GM12878 (cell line): ENCODE results near the gene SGPP2. TPM values are rescaled to one million over a fixed set of nuclear protein-coding genes. Genes with fewer than 3 reads are reported as not detected.

Source experiments
- ATAC-seq: fragments of 200-7000 bp; cut with Tn5 transposase; 3 replicates; pipeline ENCODE4 v1.9.1; 2020; ENCODE audit warnings: mild to moderate bottlenecking, moderate library complexity
- BruUV-seq: library from RNA; stranded (reverse); fragments of 400-500 nt; replicated peaks from 2 replicates; lab custom pipeline; 2021; lab: Mats Ljungman, UMichigan
- CTCF ChIA-PET: fragments of 300-600 bp; sonication (Branson Sonifier 250); formaldehyde crosslinking; extraction: SDS; loops from one replicate; lab custom pipeline; 2021; ENCODE audit warnings: inconsistent platforms; lab: Yijun Ruan, JAX
- POLR2A ChIA-PET: fragments of 350-600 bp; formaldehyde crosslinking; extraction: SDS; loops from one replicate; lab custom pipeline; 2021; ENCODE audit warnings: inconsistent platforms; lab: Charles Lee
- RAD21 ChIA-PET: fragments of 300-600 bp; sonication (Branson Sonifier 250); formaldehyde crosslinking; loops from one replicate; lab custom pipeline; 2023; ENCODE audit warnings: antibody characterized with exemption; ENCODE audit not compliant: unreplicated experiment; lab: Charles Lee
- SMC1A ChIA-PET: fragments of 300-600 bp; sonication (Branson Sonifier 250); formaldehyde crosslinking; loops from one replicate; lab custom pipeline; 2023; ENCODE audit not compliant: unreplicated experiment, uncharacterized antibody; lab: Charles Lee
- DNase-seq: peaks from one replicate; pipeline ENCODE4 v3.0.0-alpha.2; 2011; ENCODE audit warnings: low read depth, low spot score
- FAIRE-seq: peaks from 3 replicates; lab custom pipeline; 2011; peaks lifted over from hg19 to GRCh38; lab: Jason Lieb, UNC
- H2AFZ ChIP-seq: 2 replicates; pipeline ENCODE4 v1.6.0; 2011; ENCODE audit warnings: low read depth, low read length, control low read depth; ENCODE audit not compliant: control insufficient read depth
- H3K27ac ChIP-seq: 2 replicates; pipeline ENCODE4 v1.5.1; 2011; ENCODE audit warnings: control low read depth; ENCODE audit not compliant: control insufficient read depth, insufficient read depth
- H3K27me3 ChIP-seq, 2 experiments: replicated peaks in 1 of 2; 2 replicates each; pipeline versions ENCODE4 v1.6.0 to v1.6.1; 2011; ENCODE audit warnings: low read length in 1 of 2; ENCODE audit not compliant: control insufficient read depth in 2 of 2, insufficient read depth in 2 of 2
- H3K36me3 ChIP-seq, 2 experiments: 2 replicates each; pipeline ENCODE4 v1.5.1; 2011; ENCODE audit warnings: low read length in 1 of 2; ENCODE audit not compliant: control insufficient read depth in 2 of 2, insufficient read depth in 2 of 2
- H3K4me1 ChIP-seq: 2 replicates; pipeline ENCODE4 v1.6.1; 2011; ENCODE audit warnings: mild to moderate bottlenecking, low read length, moderate library complexity, mixed read lengths; ENCODE audit not compliant: control insufficient read depth, insufficient read depth
- H3K4me2 ChIP-seq: 2 replicates; pipeline ENCODE4 v1.6.0; 2011; ENCODE audit warnings: control low read depth; ENCODE audit not compliant: control insufficient read depth, insufficient read depth
- H3K4me3 ChIP-seq: fragments of 200-600 bp; sonication (generic); 2 replicates; pipeline ENCODE4 v1.5.1; 2016
- H3K79me2 ChIP-seq: 2 replicates; pipeline ENCODE4 v1.6.0; 2011; ENCODE audit warnings: low read length; ENCODE audit not compliant: control insufficient read depth, insufficient read depth
- H3K9ac ChIP-seq: 2 replicates; pipeline ENCODE4 v1.8.0; 2011; ENCODE audit warnings: low read length, control low read depth, mixed read lengths; ENCODE audit not compliant: control insufficient read depth, insufficient read depth
- H3K9me3 ChIP-seq: replicated peaks from 3 replicates; pipeline ENCODE4 v1.5.1; 2011; ENCODE audit warnings: mild to moderate bottlenecking, low read length; ENCODE audit not compliant: control insufficient read depth, insufficient read depth
- H4K20me1 ChIP-seq: 2 replicates; pipeline ENCODE4 v1.6.0; 2011; ENCODE audit not compliant: control insufficient read depth, insufficient read depth
- BHLHE40 ChIP-seq, 2 experiments: fragments of 450-650 bp in 1 of 2; IDR thresholded peaks; 2 replicates each; pipeline ENCODE4 v1.6.1; 2011 to 2017; ENCODE audit warnings: low read depth in 2 of 2, borderline replicate concordance in 1 of 2, improper control_type of control experiment in 1 of 2, low read length in 1 of 2, mild to moderate bottlenecking in 1 of 2
- BMI1 ChIP-seq: fragments of 450-650 bp; IDR thresholded peaks from 2 replicates; pipeline ENCODE4 v1.6.1; 2016; ENCODE audit warnings: mild to moderate bottlenecking, moderate library complexity, borderline replicate concordance
- CHD1 ChIP-seq: IDR thresholded peaks from 2 replicates; pipeline ENCODE4 v1.6.1; 2012; ENCODE audit warnings: low read depth, low read length, improper control_type of control experiment
- CHD4 ChIP-seq: fragments of 200-600 bp; sonication (generic); IDR thresholded peaks from 2 replicates; pipeline ENCODE4 v1.6.1; 2016; ENCODE audit warnings: mild to moderate bottlenecking
- ELK1 ChIP-seq: IDR thresholded peaks from 2 replicates; pipeline ENCODE4 v1.6.1; 2012; ENCODE audit warnings: low read depth, low read length, improper control_type of control experiment
- GABPA ChIP-seq: IDR thresholded peaks from 2 replicates; pipeline ENCODE4 v1.6.1; 2014; ENCODE audit warnings: antibody characterized with exemption, low read depth, mild to moderate bottlenecking, inconsistent platforms
- HDAC6 ChIP-seq: fragments of 200-600 bp; sonication (generic); IDR thresholded peaks from one replicate; pipeline ENCODE4 v1.8.0; 2017; ENCODE audit warnings: antibody characterized with exemption; ENCODE audit not compliant: unreplicated experiment
- MYC ChIP-seq: IDR thresholded peaks from 2 replicates; pipeline ENCODE4 v1.6.1; 2011; ENCODE audit warnings: mild to moderate bottlenecking, low read length, moderate library complexity, inconsistent platforms; ENCODE audit not compliant: insufficient read depth, insufficient replicate concordance, insufficient read length, severe bottlenecking
- POU2F2 ChIP-seq: IDR thresholded peaks from 3 replicates; pipeline ENCODE4 v1.6.1; 2011; ENCODE audit warnings: low read depth, mild to moderate bottlenecking, low read length, borderline replicate concordance
- RAD51 ChIP-seq: fragments of 450-650 bp; IDR thresholded peaks from 2 replicates; pipeline ENCODE4 v1.6.1; 2016; ENCODE audit warnings: moderate library complexity, mild to moderate bottlenecking, inconsistent platforms
- RCOR1 ChIP-seq: conservative IDR thresholded peaks from 2 replicates; pipeline ENCODE4 v1.6.1; 2012; ENCODE audit warnings: low read depth, low read length, improper control_type of control experiment
- YBX1 ChIP-seq: fragments of 450-650 bp; IDR thresholded peaks from 2 replicates; pipeline ENCODE4 v1.6.1; 2016; ENCODE audit warnings: antibody characterized with exemption
- ZBTB11 ChIP-seq: fragments of 450-650 bp; formaldehyde crosslinking; IDR thresholded peaks from 2 replicates; pipeline ENCODE4 v1.5.0; 2022; ENCODE audit warnings: mild to moderate bottlenecking, missing genetic modification characterization
- ZNF592 ChIP-seq: fragments of 450-650 bp; IDR thresholded peaks from 2 replicates; pipeline ENCODE4 v1.6.1; 2017; ENCODE audit warnings: mild to moderate bottlenecking, moderate library complexity
- WGBS: methylation state at CpG from one replicate; pipeline ENCODE4 v1.1.6; 2016; ENCODE audit warnings: low lambda C conversion rate; ENCODE audit not compliant: insufficient replicate concordance, insufficient coverage; ENCODE audit errors: missing lambda C conversion rate; 5-methylcytosine and 5-hydroxymethylcytosine counted together
- in situ Hi-C: fragments of 300-500 bp; cut with MboI; formaldehyde crosslinking; loops from 9 replicates; pipeline ENCODE4 v1.14.3; 2018; ENCODE audit warnings: mixed read lengths
- intact Hi-C: fragments of 100-400 bp; cut with micrococcal nuclease; formaldehyde crosslinking; loops from one replicate; pipeline ENCODE4 v1.14.2; 2022; ENCODE audit not compliant: unreplicated experiment
- polyA plus RNA-seq, 11 experiments: library from polyadenylated mRNA; depleted of rRNA in 4 of 11; unstranded in 6 of 11; stranded (reverse) in 5 of 11; fragments of >200 nt; fragmentation: Nextera tagmentation in 4 of 11; fragmentation: Illumina TruSeq in 1 of 11; extraction: Ambion mirVana in 4 of 11; extraction: Trizol in 1 of 11; gene quantifications; 1 replicate in 1 of 11; 2 replicates in 10 of 11; pipeline versions ENCODE4 v1.2.1 to v1.2.3, GENCODE V29; 2011 to 2016; ENCODE audit warnings: inconsistent platforms in 2 of 11, missing spikeins in 2 of 11, low read depth in 1 of 11
- total RNA-seq, 4 experiments: library from RNA; depleted of rRNA in 3 of 4; stranded (reverse); fragments of >200 nt in 3 of 4; fragmentation: Illumina TruSeq in 1 of 4; extraction: Trizol in 1 of 4; gene quantifications; 2 replicates each; pipeline versions ENCODE4 v1.2.1 to v1.2.3, GENCODE V29; 2013 to 2021

The SGPP2 gene
- total and polyA plus RNA-seq, 10 of the 15 experiments (the other 5 are each of a cell fraction or from before 2014, with no cell fraction given): 3.5 to 84.9 (median 13.1) TPM

DNA sequence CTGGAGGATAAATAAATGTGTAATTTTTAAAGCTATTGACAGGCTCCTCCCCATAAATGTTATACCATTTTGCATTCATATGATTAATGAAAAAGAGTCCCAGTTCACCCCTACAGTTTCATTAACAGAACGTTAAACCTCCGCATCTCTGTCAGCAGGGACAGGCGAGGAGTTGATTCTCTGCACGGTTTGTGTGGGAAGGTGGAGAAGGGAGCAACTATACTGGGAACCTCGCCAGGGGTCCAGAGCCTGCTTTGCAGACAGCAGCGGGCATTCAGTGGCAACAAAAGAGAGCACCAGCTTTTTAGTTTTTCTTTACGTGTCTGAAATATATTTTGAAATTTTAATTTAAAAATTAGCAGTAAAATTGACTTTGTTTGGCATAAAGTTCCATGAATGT, 130.2 kb downstream of the SGPP2 start (continued):
- TF ChIP-seq BHLHE40 (IDR thresholded peaks at IDR 0.05; ENCODE audit: borderline replicate concordance in 1 of 2, low read depth in 2 of 2, low read length in 1 of 2) (no peak), HDAC6 (no peak), ZBTB11 (CRISPR knock-in tag) (no peak)

- ATAC-seq: no peak
- 100% methylated on average over 4 of the region's 4 CpGs for WGBS
- ChIA-PET POLR2A (interaction anchor here (1.8 kb wide), 1 partner anchor 243 kb away, joined by 4 read pairs; no protein-coding TSS in a partner anchor), RAD21 (interaction anchor here (1.2 to 4.9 kb wide), 9 partner anchors 22 to 504 kb away, joined by 3 to 91 read pairs (median 4); partner anchors contain the start of gene SGPP2), SMC1A (interaction anchor here (0.6 to 7.8 kb wide), 14 partner anchors 10 to 536 kb away, joined by 3 to 116 read pairs (median 7); a partner anchor contains a TSS), CTCF (interaction anchor here (0.6 to 7.8 kb wide), 24 partner anchors 9 to 536 kb away, joined by 3 to 164 read pairs (median 5); a partner anchor contains a TSS)
- Histone ChIP-seq H3K4me1 (no peaks in the 10 kb centered on the region), H4K20me1 (no peaks in the 10 kb centered on the region), H3K9ac (no peak overlapping the region), H3K27me3 (no peaks in the 10 kb centered on the region), H3K27ac (no peak overlapping the region), H3K36me3 (peaks cover 9 to 11% of the 10 kb centered on the region in 2 experiments), H2AFZ (no peak overlapping the region), H3K79me2 (no peaks in the 10 kb centered on the region), H3K9me3 (no peaks in the 10 kb centered on the region), H3K4me2 (no peak overlapping the region), H3K4me3 (no peak overlapping the region)
- no TSS peak for BruUV-seq
- intact Hi-C loops (loop anchor here (1.0 kb wide), 1 partner anchor 243 kb away; no protein-coding TSS in a partner anchor), in situ Hi-C loops (loop anchor here (5.0 to 10.0 kb wide), 2 partner anchors 249 to 506 kb away; no protein-coding TSS in a partner anchor)
- DNase-seq: no peak
- no peak for FAIRE-seq
- TF ChIP-seq CHD1 (no peak), ELK1 (no peak), POU2F2 (no peak), ZNF592 (no peak), RCOR1 (no peak), MYC (no peak), CHD4 (no peak), GABPA (no peak), BMI1 (no peak), YBX1 (no peak), RAD51 (no peak)
Observed at GRCh38 chr2:222561151-222561550, 136.8 kb downstream of the SGPP2 start.
